ENCODE data around the gene CDC7.

- TF ChIP-seq TAF1 (IDR thresholded peaks at IDR 0.05; ENCODE audit: low read depth) (no peak), RAD21 (IDR thresholded peaks at IDR 0.05; ENCODE audit: low read depth) (no peak), EGR1 (IDR thresholded peaks at IDR 0.05) (no peak), FOXM1 (IDR thresholded peaks at IDR 0.05; ENCODE audit: borderline replicate concordance, low read depth) (no peak), YY1 (IDR thresholded peaks at IDR 0.05; ENCODE audit: low read depth) (no peak), ZBTB7A (IDR thresholded peaks at IDR 0.05; ENCODE audit: low read depth) (no peak), REST (IDR thresholded peaks at IDR 0.05; ENCODE audit: low read depth) (no peak), CREB1 (IDR thresholded peaks at IDR 0.05; ENCODE audit: low read depth) (no peak), CEBPB (IDR thresholded peaks at IDR 0.05) (no peak), MAX (IDR thresholded peaks at IDR 0.05) (no peak), TCF12 (IDR thresholded peaks at IDR 0.05; ENCODE audit: low read depth) (no peak), EP300 (IDR thresholded peaks at IDR 0.05; ENCODE audit: borderline replicate concordance) (no peak), USF1 (IDR thresholded peaks at IDR 0.05) (no peak), TEAD4 (IDR thresholded peaks at IDR 0.05) (no peak)
Observed at GRCh38 chr1:91568261-91568660, 67.6 kb downstream of the CDC7 start.

Data from Ishikawa (cell line).